HG02798 (cell line): ENCODE data around the gene HOMER2.
"Not testable (repeated sequence)": the region's sequence is repeated elsewhere in the genome, so short reads cannot be mapped to it uniquely, and the experiment has no call there.

Experiments used
- ATAC-seq: cut with Tn5 transposase; IDR thresholded peaks from one replicate; pipeline ENCODE4 v1.9.1; 2021; ENCODE audit warnings: mild to moderate bottlenecking; ENCODE audit not compliant: unreplicated experiment, poor library complexity

Gene HOMER2

GRCh38 chr15:82952158-82953081 lies at the start of gene HOMER2:
Gene HOMER2, minus strand, starts transcription at chr15:82952720. Its CDS starts 185 bp downstream, at chr15:82952535.
- no peak for ATAC-seq

- not testable (repeated sequence) for ATAC-seq
Observed at GRCh38 chr15:83000672-83001031, 48.1 kb upstream of the HOMER2 start.

- peak; percentile 66 for ATAC-seq
Observed at GRCh38 chr15:82999905-83000671, 47.6 kb upstream of the HOMER2 start.

DNA sequence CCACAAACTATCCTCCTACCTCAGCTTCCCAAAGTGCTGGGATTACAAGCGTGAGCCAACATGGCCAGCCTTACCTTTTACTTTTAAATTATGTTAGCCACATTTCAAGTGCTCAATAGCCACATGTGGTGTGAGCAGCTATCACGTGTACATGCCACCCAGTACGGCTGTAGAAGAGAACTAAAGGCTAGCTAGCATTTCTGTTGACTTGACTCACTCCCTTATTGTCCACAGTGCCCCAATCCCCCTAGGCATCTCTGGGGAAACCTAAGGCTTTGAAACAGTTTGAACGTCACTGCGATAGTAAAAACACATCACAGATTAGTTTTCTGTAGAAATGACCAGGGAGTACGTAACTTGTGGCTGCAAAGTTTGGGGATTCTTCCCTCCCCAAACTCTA lies 46.9 kb upstream of the HOMER2 start:
- no peak for ATAC-seq

- ATAC-seq: no peak
Observed at GRCh38 chr15:82995938-82996337, 43.4 kb upstream of the HOMER2 start.

GRCh38 chr15:82995076-82995475 lies 42.6 kb upstream of the HOMER2 start:
- no peak for ATAC-seq

DNA sequence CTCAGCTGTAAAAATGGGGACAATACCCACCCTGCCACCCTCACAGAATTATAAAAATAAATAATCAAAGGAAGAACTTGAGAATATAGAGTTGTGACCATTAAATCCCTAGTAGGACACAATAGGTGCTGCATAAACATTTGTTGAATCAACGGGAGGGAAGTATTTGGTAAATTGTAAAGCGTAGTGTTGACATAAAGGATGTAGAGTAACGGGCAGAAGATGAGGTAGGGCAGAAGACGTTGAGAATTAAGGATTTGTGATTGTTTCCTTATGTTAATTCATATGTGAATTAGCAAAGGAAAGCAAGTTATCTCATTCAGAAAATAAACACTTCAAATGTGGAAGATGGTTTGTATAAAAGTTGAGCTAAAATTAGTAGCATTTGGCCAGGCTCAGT lies 40.6 kb upstream of the HOMER2 start:
- ATAC-seq: no peak

DNA sequence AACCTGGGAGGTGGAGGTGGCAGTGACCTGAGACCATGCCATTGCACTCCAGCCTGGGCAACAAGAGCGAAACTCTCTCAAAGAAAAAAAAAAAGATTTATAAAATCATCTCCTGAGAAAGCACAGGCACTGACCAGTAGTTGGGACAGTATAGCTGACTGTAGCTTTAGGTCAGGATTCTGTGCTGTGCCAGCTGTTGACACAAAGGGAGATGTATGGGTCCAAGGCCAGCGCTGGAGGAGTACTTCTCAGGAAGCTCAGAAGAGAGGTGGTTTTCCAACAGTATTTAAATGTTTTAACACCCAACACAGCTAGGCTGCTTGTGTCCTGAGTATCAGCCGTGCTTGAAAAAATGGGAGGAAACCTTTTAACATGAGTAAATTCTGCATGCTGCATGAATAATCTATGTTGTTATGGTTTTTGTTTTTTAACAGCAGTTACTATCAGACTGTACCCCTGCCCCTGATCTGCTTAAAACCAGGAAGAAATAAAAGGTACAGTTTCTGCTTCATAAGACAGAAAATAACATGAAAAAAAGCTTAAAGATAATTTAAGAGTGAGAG lies 40.0 kb upstream of the HOMER2 start:
- no peak for ATAC-seq

DNA sequence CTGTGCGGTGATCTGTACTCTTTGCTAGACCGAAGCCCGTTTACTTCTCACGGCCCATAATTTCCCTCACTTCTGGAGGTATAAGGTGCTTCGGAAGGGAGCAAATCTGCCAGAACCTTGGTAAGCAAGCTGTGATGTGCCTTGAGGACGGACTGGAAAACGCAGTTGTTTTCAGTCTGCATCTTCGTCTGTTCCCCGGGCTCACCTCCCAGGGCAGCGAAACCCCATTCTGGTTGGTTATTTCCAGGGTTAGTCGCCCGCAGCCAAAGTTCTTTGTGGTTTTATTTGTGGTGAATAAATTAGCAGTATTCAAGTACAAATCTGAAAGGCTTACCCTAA lies 33.9 kb upstream of the HOMER2 start:
- peak; percentile 14 for ATAC-seq

DNA sequence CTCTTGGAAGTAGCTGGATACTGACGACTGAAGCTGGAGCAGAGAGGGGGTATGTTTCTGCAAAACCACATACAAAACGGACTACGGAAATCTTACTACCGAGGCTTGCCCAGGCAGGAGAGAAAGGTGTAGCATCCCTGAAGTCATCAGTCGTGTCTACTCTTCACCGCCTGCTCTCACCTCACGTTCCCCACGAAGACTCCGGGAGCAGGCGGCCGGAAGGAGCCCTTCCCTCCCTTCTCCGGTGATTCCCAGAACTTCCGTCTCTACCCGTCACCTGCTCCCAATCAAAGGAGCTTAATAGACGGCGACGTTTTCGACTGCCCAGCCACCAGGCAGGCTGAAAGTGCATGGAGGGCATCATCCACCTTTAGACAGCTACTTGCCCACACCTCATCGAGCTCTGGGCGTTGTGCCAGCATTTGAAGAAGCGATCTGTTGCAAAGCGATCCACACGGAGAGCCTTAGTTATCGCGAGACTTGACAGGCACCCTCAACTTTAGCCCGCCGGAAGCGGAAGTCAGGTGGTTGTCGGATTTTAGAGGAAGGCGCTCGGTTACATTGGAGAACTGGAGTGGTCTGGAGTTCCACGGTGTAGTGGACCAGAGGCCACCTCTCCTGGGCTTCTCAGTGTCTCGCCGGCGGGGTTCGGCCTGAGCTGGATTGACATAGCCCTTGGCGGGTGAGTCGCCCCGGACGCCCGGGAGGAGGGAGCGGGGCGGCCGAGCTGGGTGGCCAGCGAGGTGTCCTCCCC lies 33.3 kb upstream of the HOMER2 start, which contains the start of gene RAMAC:
Gene RAMAC, plus strand, starts transcription at position 523 of the 754 bp plus-strand sequence. CDS start 2,809 bp downstream, outside the sequence.
- ATAC-seq: peak; percentile 97

GRCh38 chr15:82980981-82981380 lies 28.5 kb upstream of the HOMER2 start:
- no peak for ATAC-seq

DNA sequence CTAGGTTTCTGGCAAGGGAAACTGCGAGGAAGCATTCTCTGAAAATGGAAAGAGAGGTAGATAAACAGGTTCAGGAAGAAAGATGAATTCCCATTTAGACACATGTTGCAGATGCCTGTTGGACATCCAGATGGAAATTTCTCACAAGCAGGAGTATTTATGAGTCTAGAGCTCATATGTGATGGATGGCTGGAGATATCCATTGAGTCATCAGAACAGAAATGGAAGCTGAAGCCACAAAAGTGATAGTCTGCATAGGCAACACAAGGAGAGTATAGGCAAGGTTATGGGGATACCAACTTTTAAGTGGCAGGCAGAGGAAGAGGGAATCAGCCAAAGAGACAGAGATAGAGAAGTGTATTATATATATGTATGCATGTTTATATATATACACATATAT lies 27.2 kb upstream of the HOMER2 start:
- no peak for ATAC-seq

DNA sequence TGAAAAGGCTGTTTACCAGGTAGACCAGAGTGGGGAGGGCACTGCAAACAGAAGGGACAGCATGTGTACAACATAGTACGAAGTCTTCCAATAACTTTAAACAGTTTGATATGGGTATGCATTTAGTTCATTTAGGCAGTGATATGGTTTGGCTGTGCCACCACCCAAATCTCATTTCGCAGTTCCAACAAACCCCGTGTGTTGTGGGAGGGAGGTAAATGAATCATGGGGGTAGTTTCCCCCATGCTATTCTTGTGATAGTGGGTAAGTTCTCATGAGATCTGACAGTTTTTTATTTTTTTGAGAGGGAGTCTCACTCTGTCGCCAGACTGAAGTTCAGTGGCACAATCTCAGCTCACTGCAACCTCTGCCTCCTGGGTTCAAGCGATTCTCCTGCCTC lies 25.9 kb upstream of the HOMER2 start:
- ATAC-seq: no peak

DNA sequence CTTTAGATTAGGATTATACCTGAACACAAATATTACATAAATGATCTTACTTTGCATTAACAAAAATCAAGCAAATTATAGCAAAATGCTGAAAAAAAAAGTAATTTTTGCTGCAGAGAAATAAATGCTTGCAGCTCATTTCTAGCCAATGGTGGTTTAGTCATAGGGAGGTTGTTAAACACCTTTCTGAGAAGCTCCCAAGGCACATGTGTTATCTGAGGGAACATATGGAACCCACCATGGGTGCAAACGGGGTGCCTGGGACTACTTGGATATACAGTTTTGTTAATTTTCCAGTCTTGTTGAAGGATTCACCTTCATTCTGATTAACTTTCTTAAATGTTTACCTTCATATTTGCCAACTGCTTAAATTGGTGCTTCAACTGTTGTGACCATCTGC lies 24.6 kb upstream of the HOMER2 start:
- ATAC-seq: no peak

DNA sequence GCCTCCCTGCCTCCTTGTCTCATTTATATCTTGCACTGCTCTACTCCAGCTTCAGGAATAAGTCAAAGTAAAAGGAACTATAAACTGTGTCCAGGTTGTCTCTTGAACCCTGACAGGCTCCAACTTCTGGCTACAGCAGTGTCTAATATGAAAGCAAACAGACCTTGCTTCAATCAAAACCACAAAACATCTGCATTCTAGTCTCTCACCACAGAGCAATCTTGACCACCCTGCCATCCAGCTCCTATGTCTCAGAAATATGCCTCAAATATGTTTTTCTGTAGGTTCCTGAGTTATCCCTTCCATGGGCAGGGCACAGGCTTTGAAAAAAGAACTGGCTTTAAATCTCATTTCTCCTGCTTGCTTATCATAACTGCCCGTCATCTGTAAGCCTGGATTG lies 20.5 kb upstream of the HOMER2 start:
- no peak for ATAC-seq

- no peak for ATAC-seq
Observed at GRCh38 chr15:82971218-82971984, 18.9 kb upstream of the HOMER2 start.

DNA sequence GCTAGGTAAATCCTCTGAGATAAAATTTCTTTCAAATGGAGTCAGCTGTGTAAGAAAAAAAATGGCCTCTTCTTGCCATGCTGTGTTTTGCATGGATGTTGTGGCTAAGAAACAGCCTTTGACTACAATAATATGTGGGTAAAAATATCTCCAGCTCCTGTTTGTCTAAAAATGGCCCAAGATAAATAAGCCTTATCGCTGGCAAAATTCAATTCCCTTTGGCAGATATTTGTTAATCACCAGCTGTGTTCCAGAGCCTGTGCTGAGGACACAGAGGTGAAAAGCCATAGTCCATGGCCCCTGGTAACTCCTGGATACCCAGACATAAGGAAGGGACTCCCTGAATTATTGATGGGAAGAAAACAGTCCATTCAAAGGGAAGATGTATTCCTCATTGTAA lies 18.2 kb upstream of the HOMER2 start:
- no peak for ATAC-seq

- no peak for ATAC-seq
Observed at GRCh38 chr15:82970078-82970686, 17.7 kb upstream of the HOMER2 start.

DNA sequence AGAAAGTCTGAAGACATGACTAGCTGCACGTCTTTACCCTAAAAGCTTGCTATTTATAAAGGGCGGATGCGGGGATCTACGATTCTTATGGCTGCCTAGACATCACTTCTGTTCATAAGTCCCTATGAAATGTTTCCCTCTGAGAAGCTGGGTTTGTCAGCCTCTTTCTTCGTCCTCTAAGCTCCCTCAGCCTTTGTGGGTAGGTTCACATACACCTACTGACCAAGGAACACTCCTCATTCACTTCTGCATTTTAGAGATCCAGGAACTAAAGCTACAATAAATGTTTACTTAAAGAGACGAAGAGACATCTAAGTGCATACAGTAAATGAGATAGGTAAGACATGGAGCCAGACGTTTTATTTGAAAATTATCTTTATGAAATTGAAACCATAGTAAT lies 16.8 kb upstream of the HOMER2 start:
- no peak for ATAC-seq
